NCI-H146 (cell line): Measurements from ENCODE around the gene BAIAP2L2.
A peak's percentile ranks its signal among the peaks of the same experiment; 100 is the strongest.
"Not testable (repeated sequence)": the region's sequence is repeated elsewhere in the genome, so short reads cannot be mapped to it uniquely, and the experiment has no call there.

Experiments used
- DNase-seq: peaks from one replicate; lab custom pipeline; 2025; lab: John Stamatoyannopoulos, UW

Gene BAIAP2L2

GRCh38 chr22:38110008-38110862 lies at the start of gene BAIAP2L2:
Gene BAIAP2L2 (minus strand): TSS chr22:38110684. CDS start chr22:38110525, 159 bp downstream.
- DNase-seq = no peak

GRCh38 chr22:38155703-38156102 lies 45.2 kb upstream of the BAIAP2L2 start:
- DNase-seq = no peak

DNA sequence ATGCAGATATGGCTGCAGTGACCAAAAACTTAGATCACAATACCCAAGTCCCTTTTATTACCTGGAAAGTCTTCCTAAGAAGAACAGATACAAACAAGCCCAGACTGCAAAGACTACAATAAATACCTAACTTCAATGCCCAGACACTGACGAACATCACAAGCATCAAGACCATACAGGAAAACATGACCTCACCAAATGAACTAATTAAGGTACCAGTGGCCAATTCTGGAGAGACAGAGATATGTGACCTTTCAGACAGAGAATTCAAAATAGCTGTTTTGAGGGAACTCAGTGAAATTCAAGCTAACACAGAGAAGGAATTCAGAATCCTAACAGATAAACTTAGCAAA lies 44.1 kb upstream of the BAIAP2L2 start:
- DNase-seq = not testable (repeated sequence)

GRCh38 chr22:38153821-38154562 lies 43.5 kb upstream of the BAIAP2L2 start:
- no peak for DNase-seq

GRCh38 chr22:38151126-38151500 lies 40.6 kb upstream of the BAIAP2L2 start:
- no peak for DNase-seq

GRCh38 chr22:38148245-38148644 lies 37.8 kb upstream of the BAIAP2L2 start:
- no peak for DNase-seq

DNA sequence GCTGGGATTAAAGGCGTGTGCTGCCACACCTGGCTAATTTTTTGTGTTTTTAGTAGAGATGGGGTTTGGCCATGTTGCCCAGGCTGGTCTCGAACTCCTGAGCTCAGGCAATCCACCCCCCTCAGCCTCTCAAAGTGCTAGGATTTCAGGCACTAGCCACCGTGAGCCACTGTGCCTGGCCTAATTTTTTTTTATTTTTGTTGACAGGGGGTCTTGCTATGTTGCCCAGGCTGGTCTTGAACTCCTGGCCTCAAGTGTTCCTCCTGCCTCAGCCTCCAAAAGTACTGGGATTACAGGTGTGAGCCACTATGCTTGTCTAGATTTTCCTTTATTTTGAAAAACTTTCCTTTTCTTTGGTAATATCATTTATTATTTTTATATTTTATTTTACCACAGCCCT lies 35.7 kb upstream of the BAIAP2L2 start:
- not testable (repeated sequence) for DNase-seq

GRCh38 chr22:38144025-38144405 lies 33.5 kb upstream of the BAIAP2L2 start:
- DNase-seq = peak; percentile 64

- DNase-seq = no peak
Observed at GRCh38 chr22:38142606-38143005, 32.1 kb upstream of the BAIAP2L2 start.

- no peak for DNase-seq
Observed at GRCh38 chr22:38141217-38141973, 30.9 kb upstream of the BAIAP2L2 start.

GRCh38 chr22:38139901-38140300 lies 29.4 kb upstream of the BAIAP2L2 start:
- no peak for DNase-seq

- no peak for DNase-seq
Observed at GRCh38 chr22:38138961-38139360, 28.5 kb upstream of the BAIAP2L2 start.

GRCh38 chr22:38137876-38138687 lies 27.6 kb upstream of the BAIAP2L2 start:
- DNase-seq = no peak

- no peak for DNase-seq
Observed at GRCh38 chr22:38136607-38137006, 26.1 kb upstream of the BAIAP2L2 start.

DNA sequence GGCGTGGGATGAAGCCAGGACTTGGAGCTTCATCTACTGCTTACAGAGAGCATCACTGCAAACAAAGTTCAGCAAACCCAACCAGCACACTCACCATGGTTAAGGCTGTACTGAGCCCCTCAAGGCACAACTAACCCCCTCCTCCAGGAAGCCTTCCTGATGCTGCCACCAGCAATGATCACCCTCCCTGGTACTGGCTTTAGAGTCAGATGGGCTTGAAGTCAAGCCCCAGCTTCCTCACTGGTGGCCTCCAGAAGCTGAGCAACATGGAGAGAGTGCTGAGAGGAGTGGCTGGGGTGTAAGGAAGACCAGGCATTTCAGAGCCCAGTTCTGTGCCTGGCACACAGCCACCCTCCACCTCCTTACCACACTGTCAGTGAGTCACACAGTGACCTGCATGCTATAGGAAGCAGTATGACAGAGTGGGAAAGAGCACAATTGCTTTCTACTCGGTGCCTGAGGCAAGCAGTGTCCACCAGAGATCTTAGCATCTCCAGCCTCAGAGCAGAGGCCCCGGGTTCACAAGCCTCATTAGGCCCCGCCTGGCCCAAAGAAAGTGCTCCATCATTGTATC lies 24.7 kb upstream of the BAIAP2L2 start:
- DNase-seq = no peak

GRCh38 chr22:38133331-38133730 lies 22.8 kb upstream of the BAIAP2L2 start:
- DNase-seq = no peak

GRCh38 chr22:38132794-38133193 lies 22.3 kb upstream of the BAIAP2L2 start:
- no peak for DNase-seq

DNA sequence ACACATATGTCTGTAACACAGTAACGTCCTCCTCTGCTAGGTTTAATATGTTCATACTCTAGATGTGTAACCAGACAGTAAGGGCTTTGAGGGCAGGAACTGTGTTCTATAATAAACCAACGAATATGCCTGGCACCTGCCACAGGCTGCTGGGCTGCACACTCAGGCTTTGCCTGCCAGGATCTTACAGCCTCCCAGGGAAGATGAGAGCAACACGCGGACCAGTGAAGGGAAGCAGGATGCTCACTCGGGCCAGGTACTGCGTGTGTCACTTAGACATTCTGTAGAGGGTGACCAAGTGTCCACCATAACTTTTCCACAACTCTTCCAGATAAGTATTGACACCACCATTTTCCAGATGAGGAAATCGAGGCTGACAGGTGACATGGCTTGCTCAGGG lies 21.7 kb upstream of the BAIAP2L2 start:
- no peak for DNase-seq

DNA sequence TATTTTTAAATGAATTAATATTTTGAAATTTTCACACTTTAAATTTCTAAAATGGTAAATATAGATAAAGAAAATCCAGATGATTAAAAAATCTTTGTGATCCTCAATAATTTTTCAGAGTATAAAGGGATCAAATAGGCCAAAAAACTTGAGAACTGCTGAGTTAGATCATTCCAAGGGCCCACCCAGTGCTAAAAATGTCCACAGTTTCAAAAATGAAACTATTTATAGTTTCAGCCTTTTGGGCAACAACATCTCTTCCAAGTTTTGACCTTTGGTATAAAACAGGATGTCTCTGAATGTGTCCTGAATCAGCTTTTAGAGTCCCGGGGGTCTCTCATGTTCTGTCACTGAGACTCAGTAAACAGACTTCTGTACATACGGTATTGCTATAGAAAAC lies 20.9 kb upstream of the BAIAP2L2 start:
- DNase-seq = no peak

DNA sequence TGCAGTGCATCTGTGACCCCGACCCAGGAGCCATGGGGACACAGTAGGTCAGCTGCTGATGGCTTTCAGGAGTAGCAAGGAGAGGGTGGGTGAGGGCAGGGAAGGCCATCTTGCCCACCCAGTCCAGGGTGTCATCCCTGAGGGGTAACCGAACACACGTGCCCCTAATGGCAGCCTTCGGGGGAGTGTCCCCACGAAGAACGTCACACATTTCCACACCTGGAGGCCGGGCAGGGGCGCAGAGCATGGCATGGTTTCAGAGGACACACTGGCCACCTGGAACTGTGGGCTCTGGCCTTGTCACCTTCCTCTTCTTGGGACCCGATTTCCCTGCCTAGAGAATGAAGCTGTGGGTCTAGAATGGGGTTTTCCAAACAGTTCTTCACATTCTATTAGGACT lies 19.4 kb upstream of the BAIAP2L2 start:
- no peak for DNase-seq

GRCh38 chr22:38129021-38129420 lies 18.5 kb upstream of the BAIAP2L2 start:
- no peak for DNase-seq
